ENCODE measurements around the gene YLPM1. TPM values are rescaled to one million over a fixed set of nuclear protein-coding genes. Genes with fewer than 3 reads are reported as not detected.

YLPM1 gene
- total and polyA plus RNA-seq, 12 donors: 8.4 to 45.9 (median 36.3) TPM

GRCh38 chr14:74794947-74795346 lies 31.8 kb downstream of the YLPM1 start:
- WGBS, 2 donors: 95 to 97% methylated on average over 2 of the region's 2 CpGs
- ATAC-seq: no peak
- TF ChIP-seq, protein P1, sequence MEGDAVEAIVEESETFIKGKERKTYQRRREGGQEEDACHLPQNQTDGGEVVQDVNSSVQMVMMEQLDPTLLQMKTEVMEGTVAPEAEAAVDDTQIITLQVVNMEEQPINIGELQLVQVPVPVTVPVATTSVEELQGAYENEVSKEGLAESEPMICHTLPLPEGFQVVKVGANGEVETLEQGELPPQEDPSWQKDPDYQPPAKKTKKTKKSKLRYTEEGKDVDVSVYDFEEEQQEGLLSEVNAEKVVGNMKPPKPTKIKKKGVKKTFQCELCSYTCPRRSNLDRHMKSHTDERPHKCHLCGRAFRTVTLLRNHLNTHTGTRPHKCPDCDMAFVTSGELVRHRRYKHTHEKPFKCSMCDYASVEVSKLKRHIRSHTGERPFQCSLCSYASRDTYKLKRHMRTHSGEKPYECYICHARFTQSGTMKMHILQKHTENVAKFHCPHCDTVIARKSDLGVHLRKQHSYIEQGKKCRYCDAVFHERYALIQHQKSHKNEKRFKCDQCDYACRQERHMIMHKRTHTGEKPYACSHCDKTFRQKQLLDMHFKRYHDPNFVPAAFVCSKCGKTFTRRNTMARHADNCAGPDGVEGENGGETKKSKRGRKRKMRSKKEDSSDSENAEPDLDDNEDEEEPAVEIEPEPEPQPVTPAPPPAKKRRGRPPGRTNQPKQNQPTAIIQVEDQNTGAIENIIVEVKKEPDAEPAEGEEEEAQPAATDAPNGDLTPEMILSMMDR (IDR thresholded peaks at IDR 0.05): no peak
- no peak overlapping the region for H3K27ac ChIP-seq
- no peak for DNase-seq
- H3K4me1 ChIP-seq: peaks cover 7 to 31% (median 28%) of the 10 kb centered on the region in 9 donors
- H3K9me3 ChIP-seq: peaks cover 0 to 8% (median 0%) of the 10 kb centered on the region in 11 donors
- intact Hi-C loops (cut with DNase I): loop anchor here in 4 of 10 donors (10.0 kb wide), 3 partner anchors 180 to 430 kb away; partner anchors contain the start of gene LTBP2 (in 3 of the 4)
- H3K27me3 ChIP-seq: no peaks in the 10 kb centered on the region
- no peak overlapping the region for H3K4me3 ChIP-seq
- peaks cover 0 to 46% (median 7%) of the 10 kb centered on the region in 9 donors for H3K36me3 ChIP-seq

- H3K27me3 ChIP-seq: no peaks in the 10 kb centered on the region
- H3K36me3 ChIP-seq: peaks cover 0 to 84% (median 14%) of the 10 kb centered on the region in 9 donors
- H3K4me3 ChIP-seq: no peak overlapping the region
- H3K9me3 ChIP-seq: no peaks in the 10 kb centered on the region
- DNase-seq: no peak
- no peak for ATAC-seq
- H3K27ac ChIP-seq: no peak overlapping the region
- peaks cover 0 to 4% (median 0%) of the 10 kb centered on the region in 9 donors for H3K4me1 ChIP-seq
- intact Hi-C loops (cut with DNase I): loop anchor here in 7 of 10 donors (5.0 to 10.0 kb wide), 4 partner anchors 185 to 435 kb away; partner anchors contain the start of gene LTBP2 (in 3 of the 7)
- TF ChIP-seq, protein P1 (IDR thresholded peaks at IDR 0.05): no peak
These were observed 36.6 kb downstream of the YLPM1 start for GRCh38 chr14:74799765-74800164.

DNA sequence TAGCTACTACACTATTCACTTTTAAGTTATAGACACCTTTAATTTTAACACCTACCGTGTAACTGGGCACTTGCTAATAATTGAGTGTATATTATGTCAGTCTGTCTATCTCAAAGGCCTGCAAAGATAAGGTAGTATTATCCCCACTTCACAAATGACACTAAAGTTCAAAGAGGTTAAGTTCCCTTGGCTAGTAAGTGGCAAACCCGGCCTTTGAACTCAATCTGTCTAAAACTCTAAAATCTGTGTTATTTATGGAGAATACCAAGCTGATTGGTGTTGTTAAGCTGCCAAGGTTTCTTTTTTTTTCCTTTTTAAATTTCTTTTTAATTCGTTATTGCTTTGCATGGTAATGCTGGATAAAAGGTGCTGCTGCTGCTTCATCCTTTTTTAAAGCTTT lies 37.7 kb downstream of the YLPM1 start:
- Histone ChIP-seq H3K9me3 (no peaks in the 10 kb centered on the region), H3K4me3 (no peak overlapping the region), H3K27me3 (no peaks in the 10 kb centered on the region), H3K27ac (no peak overlapping the region), H3K36me3 (peaks cover 0 to 89% (median 20%) of the 10 kb centered on the region in 9 donors), H3K4me1 (peaks cover 0 to 4% (median 0%) of the 10 kb centered on the region in 9 donors)
- 78 to 79% methylated on average over 3 of the region's 3 CpGs for WGBS, 2 donors
- TF ChIP-seq, protein P1 (IDR thresholded peaks at IDR 0.05): no peak
- ATAC-seq (no peak), DNase-seq (no peak)
- intact Hi-C loops (cut with DNase I): loop anchor here in 3 of 10 donors (5.0 to 10.0 kb wide), 2 partner anchors 193 to 196 kb away; no protein-coding TSS in a partner anchor

DNA sequence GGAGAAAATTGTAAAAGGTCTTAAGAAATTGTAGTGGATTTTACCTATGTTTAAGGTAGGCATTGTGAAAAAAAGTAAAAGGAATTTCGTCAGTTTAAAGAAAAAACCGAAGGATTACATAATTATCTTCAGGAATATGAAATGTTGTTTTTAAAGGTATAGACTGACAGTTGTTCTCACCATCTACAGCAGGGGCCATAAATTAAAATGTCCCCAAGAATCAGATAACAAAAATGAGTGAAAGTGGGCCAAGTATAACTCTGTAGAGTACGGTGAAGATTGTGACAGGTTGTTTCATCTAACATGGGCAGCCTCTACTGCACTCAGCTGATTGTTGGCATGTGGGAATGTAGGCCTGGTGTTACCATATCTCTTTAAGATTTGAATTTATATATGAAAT lies 38.3 kb downstream of the YLPM1 start:
- Histone ChIP-seq H3K9me3 (no peaks in the 10 kb centered on the region), H3K4me3 (no peak overlapping the region), H3K36me3 (peaks cover 0 to 87% (median 20%) of the 10 kb centered on the region in 9 donors), H3K27me3 (no peaks in the 10 kb centered on the region), H3K4me1 (peaks cover 0 to 4% (median 0%) of the 10 kb centered on the region in 9 donors), H3K27ac (no peak overlapping the region)
- WGBS, 2 donors: 86 to 89% methylated on average over 3 of the region's 3 CpGs
- ATAC-seq (no peak), DNase-seq (no peak)
- intact Hi-C loops (cut with DNase I): loop anchor here in 3 of 10 donors (5.0 to 10.0 kb wide), 2 partner anchors 194 to 197 kb away; no protein-coding TSS in a partner anchor
- TF ChIP-seq, protein P1 (IDR thresholded peaks at IDR 0.05): no peak

All from heart right ventricle (tissue), 16 donors.